ENCODE data around the gene CPNE1.
A peak's percentile ranks its signal among the peaks of the same experiment; 100 is the strongest.

Gene CPNE1

DNA sequence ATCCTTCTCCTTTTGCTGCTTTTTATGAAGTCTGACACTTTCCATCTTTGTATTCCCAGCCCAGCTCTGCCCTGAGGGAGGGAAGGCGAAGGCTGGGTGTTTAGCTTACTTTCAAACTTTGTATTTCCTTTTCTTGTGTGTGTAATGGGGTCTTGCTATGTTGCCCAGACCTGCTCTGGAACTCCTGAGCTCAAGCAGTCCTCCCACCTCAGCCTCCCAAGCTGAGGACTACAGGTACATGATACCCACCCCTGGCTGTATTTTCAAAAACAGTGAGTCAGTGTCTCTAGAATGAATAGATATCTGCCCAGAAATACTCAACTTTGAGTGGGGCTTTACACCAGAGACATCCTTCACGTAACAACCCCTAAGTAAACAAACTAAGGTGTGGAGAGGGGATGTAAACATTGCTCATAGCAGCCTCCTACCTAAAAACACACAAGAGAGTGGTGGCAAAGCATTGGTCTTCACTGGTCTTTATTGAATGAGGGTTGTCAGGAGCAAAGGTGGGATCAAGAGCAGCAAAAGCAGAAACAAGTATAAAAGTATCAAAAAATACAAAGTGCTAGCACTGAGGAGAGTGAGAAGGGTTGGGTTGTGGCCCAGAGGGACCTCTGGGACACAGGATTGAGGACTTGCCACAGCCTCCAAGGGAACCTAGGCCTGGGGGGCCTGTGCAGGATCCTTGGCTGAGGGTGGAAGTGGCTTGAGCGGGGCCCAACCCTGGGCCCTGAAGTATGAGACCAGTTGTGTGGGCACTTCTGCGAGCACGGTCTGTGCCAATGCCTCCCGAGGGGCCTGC, 38.9 kb downstream of the CPNE1 start:
- no peak overlapping the region for H3K4me3 ChIP-seq (ENCODE audit: low read depth, low read length)
- TF ChIP-seq, protein P1, sequence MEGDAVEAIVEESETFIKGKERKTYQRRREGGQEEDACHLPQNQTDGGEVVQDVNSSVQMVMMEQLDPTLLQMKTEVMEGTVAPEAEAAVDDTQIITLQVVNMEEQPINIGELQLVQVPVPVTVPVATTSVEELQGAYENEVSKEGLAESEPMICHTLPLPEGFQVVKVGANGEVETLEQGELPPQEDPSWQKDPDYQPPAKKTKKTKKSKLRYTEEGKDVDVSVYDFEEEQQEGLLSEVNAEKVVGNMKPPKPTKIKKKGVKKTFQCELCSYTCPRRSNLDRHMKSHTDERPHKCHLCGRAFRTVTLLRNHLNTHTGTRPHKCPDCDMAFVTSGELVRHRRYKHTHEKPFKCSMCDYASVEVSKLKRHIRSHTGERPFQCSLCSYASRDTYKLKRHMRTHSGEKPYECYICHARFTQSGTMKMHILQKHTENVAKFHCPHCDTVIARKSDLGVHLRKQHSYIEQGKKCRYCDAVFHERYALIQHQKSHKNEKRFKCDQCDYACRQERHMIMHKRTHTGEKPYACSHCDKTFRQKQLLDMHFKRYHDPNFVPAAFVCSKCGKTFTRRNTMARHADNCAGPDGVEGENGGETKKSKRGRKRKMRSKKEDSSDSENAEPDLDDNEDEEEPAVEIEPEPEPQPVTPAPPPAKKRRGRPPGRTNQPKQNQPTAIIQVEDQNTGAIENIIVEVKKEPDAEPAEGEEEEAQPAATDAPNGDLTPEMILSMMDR (IDR thresholded peaks at IDR 0.05; ENCODE audit: low read depth, low read length) = no peak

DNA sequence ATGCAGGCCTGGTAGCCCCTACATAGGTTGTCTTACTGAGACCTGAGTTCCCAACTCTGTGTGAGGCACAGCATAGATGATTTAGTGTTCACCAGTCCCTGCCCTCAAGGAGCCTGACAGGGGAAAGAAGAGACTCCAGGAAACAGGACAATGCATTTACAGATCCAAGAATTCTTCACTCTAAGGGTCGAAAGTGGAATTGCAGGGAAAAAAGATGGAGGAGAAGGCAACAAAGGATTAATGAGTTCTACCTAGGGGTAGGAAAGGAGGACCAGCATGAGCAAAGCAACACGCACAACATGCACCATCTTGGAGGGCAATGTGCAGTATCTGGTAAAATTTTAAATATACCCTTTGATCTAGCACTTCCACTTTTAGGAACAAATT, 43.1 kb downstream of the CPNE1 start:
- TF ChIP-seq, protein P1 (IDR thresholded peaks at IDR 0.05; ENCODE audit: low read depth, low read length) = peak; percentile 11; the same call in 1 of the 2 replicates
- H3K4me3 ChIP-seq (ENCODE audit: low read depth, low read length) = no peak overlapping the region

DNA sequence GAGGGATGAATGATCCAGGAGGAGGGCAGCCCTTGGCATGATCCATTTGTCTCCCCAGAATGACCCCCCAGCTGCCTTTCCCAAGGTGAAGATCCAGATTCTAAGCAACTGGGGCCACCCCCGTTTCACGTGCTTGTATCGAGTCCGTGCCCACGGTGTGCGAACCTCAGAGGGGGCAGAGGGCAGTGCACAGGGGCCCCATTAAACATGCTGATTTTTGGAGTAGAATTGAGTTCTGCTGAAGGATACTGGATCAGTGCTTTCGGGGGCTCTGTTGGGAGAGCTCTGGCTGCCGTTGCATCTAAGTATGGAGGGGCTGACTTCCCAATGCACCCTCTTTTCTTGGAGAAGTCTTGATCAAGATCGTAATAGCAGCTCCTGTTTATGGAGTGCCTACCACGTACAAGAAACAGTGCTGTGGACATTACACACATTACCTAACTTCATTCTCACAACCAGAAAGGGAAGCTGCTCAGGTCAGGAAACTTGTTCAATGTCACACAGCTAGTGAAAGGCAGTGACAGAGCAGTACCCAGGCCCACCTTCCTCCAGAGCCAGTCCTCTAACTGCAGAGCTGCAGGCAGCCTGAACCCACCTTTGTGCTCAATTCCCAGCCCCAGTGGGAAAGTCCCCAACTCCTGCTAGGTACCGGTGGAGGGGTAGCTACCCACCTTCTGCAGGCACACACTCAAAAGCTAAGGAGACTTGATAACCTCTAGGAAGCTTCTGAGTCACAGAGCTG, 43.7 kb downstream of the CPNE1 start:
- TF ChIP-seq, protein P1 (IDR thresholded peaks at IDR 0.05; ENCODE audit: low read depth, low read length) = no peak
- H3K4me3 ChIP-seq (ENCODE audit: low read depth, low read length) = no peak overlapping the region

DNA sequence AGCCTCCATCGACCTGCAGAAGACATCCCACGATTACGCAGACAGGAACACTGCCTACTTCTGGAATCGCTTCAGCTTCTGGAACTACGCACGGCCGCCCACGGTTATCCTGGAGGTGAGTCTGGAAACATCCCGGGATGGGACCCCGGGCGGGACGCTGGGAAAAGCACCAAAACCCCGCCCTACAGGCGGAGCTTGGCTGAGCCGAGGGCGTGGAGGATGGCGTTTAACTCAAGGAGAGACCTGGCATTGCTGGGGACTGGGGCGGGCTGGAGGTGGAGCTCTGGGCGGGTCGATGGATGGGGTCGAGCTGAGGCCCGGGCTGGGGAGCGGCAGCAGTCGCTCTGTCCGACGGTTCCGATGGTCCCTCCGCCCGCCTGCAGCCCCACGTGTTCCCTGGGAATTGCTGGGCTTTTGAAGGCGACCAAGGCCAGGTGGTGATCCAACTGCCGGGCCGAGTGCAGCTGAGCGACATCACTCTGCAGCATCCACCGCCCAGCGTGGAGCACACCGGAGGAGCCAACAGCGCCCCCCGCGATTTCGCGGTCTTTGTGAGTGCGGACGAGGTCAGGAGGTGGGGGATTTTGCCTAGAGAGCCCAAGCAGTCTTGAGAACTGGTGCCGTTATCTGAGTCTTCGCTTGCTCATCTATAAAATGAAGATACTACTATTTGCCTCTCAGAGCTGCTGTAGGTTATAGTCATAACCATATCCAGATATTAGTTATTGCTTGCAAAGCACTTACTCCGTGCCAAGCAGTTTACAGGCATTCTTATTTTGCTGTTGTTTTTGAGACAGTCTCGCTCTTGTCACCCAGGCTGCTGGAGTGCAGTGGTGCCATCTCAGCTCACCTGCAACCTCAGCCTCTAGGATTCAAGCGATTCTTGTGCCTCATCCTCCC, 45.3 kb downstream of the CPNE1 start:
- TF ChIP-seq, protein P1 (IDR thresholded peaks at IDR 0.05; ENCODE audit: low read depth, low read length) = peak; percentile 26; the same call in 1 of the 2 replicates
- H3K4me3 ChIP-seq (ENCODE audit: low read depth, low read length) = peak overlapping the region; percentile 65

DNA sequence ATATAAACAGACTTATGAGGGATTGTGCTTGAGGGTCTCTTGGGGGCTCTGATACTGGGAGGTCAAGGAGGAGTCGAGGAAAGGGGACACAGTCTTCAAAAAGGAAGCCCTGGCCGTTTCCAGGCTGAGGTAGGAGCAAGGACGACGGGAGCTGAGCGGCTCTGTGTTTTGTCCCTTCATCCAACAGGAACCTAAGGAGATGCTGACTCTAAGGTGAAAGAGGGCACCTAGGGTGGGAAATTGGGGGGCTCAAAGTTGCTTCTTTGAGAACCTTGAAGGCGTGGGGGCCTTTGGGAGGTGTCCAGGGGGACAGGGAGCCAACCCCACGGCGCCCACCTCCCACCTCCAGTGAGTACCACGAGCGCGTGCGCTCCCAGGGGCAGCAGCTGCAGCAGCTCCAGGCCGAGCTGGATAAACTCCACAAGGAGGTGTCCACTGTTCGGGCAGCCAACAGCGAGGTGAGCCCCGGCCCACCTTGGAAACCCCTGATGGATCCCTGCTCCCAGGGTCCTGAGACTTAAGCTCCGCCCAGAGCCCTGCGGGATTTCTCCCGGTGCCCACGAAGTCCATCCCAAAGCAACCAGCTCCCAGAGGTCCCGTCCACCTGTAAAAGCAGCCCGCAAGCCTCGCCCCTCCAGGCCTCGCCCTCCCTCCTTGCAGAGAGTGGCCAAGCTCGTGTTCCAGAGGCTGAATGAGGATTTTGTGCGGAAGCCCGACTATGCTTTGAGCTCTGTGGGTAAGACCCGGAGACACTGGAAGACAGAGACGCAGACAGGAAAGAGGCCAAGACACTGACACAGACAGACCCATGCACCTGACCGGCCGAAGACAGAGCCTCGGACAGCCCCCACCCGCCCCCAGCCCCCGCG, 46.2 kb downstream of the CPNE1 start:
- peak overlapping the region; percentile 65 for H3K4me3 ChIP-seq (ENCODE audit: low read depth, low read length)

More for the DNA sequence above, 46.2 kb downstream of the CPNE1 start:
- TF ChIP-seq, protein P1 (IDR thresholded peaks at IDR 0.05; ENCODE audit: low read depth, low read length) = no peak
